Ishikawa (cell line): ENCODE measurements around the gene ZNF213.

Source experiments
- CEBPB ChIP-seq: IDR thresholded peaks from 2 replicates; pipeline ENCODE4 v1.6.1; 2012
- CREB1 ChIP-seq: IDR thresholded peaks from 2 replicates; pipeline ENCODE4 v1.6.1; 2012; ENCODE audit warnings: low read depth
- EGR1 ChIP-seq: IDR thresholded peaks from 2 replicates; pipeline ENCODE4 v1.6.1; 2012
- EP300 ChIP-seq: IDR thresholded peaks from 2 replicates; pipeline ENCODE4 v1.6.1; 2012; ENCODE audit warnings: borderline replicate concordance
- MAX ChIP-seq: IDR thresholded peaks from 2 replicates; pipeline ENCODE4 v1.6.1; 2012
- NFIC ChIP-seq: IDR thresholded peaks from 2 replicates; pipeline ENCODE4 v1.6.1; 2012
- RAD21 ChIP-seq: IDR thresholded peaks from 2 replicates; pipeline ENCODE4 v1.6.1; 2012; ENCODE audit warnings: low read depth
- REST ChIP-seq: IDR thresholded peaks from 2 replicates; pipeline ENCODE4 v1.6.1; 2012; ENCODE audit warnings: low read depth, mild to moderate bottlenecking
- TAF1 ChIP-seq: IDR thresholded peaks from 2 replicates; pipeline ENCODE4 v1.6.1; 2012; ENCODE audit warnings: low read depth, mild to moderate bottlenecking
- TEAD4 ChIP-seq: IDR thresholded peaks from 2 replicates; pipeline ENCODE4 v1.6.1; 2012
- USF1 ChIP-seq: IDR thresholded peaks from 2 replicates; pipeline ENCODE4 v1.6.1; 2012
- YY1 ChIP-seq: IDR thresholded peaks from 2 replicates; pipeline ENCODE4 v1.6.1; 2012; ENCODE audit warnings: low read depth
- ZBTB7A ChIP-seq: IDR thresholded peaks from 2 replicates; pipeline ENCODE4 v1.6.1; 2012; ENCODE audit warnings: low read depth

GRCh38 chr16:3155972-3156371, 21.1 kb downstream of the ZNF213 start:
- TF ChIP-seq ZBTB7A (no peak), EP300 (no peak), REST (no peak), RAD21 (no peak), CEBPB (no peak), MAX (no peak), EGR1 (no peak), YY1 (no peak), TAF1 (no peak), NFIC (no peak), TEAD4 (no peak), CREB1 (no peak), USF1 (no peak)
